Ammon's horn (tissue), 1 donor: Measurements from ENCODE around the gene LONP1.

Source experiments
- DNase-seq: peaks from one replicate; pipeline ENCODE4 v3.0.0-alpha.2; 2016; ENCODE audit warnings: low spot score

LONP1 gene

GRCh38 chr19:5679289-5680083, 40.5 kb downstream of the LONP1 start:
- DNase-seq: peak; percentile 17

DNA sequence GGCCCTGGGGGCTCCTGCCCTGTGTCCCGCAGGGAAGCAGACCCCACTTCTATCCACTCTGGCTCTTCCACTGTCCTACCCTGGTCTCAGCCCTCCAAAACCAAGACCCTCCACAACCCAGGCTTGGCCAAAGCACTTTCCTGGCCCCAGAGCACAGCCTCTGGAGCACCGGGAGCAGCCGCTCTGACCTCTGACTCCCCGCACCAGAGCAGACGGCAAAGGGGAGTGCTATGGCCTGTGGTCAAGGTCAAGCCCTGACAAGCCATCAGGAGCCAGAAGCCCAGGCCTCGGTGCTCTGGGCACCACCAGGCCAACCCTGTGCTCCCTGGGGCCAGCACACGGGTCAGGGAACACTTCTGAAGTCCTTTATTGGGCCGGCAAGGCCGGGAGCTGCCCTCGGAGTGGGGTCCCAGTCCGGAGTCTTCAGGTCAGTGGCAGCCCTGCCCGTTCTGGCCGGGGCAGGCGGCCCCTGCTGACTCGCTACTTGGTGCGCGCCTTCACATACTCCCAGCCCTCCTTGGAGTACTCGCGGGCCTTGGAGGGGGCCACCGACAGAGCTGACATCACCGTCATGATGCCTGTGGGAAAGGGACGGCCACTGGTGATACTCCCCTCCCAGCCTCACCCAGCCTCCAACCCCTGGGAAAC, 41.8 kb downstream of the LONP1 start:
- no peak for DNase-seq

- no peak for DNase-seq
Observed at GRCh38 chr19:5677580-5677979, 42.4 kb downstream of the LONP1 start.

DNA sequence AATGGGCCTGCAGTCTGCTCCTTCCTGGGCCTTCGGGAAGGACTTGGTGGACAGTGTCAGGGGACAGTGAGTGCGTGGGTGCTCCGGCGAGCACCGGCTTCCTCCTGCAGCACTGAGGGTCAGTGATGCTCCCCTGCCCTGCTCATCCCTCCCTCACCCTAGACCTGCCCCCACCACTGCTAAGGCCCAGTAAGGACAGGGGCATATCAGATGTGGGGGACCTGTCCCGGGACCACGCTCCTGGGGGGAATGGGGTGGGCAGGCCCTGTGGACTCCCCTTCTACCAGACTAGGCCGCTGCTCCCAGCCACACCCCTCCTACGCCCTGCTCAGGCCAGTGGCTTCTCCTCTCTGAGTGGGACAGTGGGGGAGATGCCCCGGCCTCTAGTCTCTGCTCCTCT, 42.8 kb downstream of the LONP1 start:
- no peak for DNase-seq

DNA sequence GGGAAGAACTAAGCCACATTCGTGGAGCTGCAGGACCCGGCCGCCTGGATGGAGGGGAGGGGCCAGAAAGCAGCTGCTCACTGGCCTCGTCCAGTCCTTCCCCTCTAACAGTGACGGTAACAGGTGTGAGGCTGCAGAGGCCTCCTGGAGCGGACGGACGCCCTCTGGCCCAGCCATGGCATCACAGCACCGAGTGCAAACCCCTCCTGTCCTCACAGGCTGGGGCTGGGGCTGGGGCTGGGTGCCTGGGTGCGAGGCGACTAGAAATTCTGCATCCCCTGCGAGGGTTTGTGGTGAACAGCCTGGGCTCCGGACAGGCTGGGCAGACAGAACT, 43.2 kb downstream of the LONP1 start:
- no peak for DNase-seq

DNA sequence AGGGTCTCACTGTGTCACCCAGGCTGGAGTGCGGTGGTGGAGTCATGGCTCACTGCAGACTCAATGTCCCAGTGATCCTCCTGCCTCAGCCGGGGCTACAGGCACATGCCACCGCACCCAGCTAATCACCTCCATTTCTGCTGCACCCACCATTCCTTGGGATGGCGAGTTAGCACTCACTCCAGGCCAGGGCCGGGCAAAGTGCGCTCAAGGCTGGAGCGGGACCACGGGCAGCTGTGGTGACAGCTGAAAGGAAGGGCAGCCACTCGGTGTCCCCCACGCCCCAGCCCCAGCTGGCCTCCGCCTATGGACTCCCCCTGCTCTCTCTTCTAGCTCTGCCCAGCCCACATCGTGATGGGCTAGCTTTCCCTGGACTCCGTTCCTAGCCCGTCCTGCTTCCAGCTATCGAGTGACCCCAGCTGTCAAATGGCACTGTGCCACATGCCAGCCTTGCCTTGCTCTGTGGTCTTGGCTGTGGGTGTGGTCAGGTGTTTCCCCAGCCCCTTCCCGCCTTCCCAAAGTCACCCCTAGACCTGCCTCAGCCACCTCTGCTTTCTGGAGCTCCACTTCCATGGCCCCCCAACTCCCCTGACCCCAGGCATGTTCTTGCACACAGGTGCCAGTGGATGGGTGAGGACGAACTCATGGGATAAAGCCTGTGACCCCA, 43.7 kb downstream of the LONP1 start:
- no peak for DNase-seq

DNA sequence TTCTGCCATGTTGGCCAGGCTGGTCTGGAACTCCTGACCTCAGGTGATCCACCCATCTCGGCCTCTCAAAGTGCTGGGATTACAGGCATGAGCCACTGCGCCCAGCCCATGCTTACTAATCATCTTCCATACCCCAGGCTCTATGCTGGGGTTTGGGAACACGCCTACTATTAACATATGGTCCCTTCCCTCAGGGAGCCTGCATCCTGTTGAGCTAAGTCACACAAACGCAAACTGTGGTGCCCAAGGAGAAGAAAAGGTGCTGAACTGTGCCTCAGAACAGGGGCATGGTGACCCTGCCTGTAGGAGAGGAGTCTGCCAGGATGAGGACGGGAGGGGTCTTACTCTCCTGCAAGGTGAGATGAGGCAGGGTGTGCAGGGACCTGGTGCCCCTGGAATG, 45.2 kb downstream of the LONP1 start:
- DNase-seq: no peak

DNA sequence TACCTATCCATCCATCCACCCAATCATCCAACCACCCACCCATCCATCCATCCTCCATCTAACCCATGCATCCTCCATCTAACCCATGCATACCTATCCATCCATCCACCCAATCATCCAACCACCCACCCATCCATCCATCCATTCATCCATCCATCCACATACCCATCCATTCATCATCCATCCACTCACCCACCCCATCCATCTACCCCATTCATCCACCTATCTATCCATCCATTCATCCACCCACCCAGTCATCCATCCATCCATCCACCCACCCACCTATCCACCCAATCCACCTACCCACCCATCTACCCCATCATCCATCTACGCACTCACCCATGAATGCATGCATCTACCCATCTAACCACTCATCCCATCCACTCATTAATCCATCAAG, 46.2 kb downstream of the LONP1 start:
- no peak for DNase-seq

GRCh38 chr19:5672708-5673459, 47.1 kb downstream of the LONP1 start:
- DNase-seq: no peak

GRCh38 chr19:5671600-5671999, 48.3 kb downstream of the LONP1 start:
- no peak for DNase-seq

DNA sequence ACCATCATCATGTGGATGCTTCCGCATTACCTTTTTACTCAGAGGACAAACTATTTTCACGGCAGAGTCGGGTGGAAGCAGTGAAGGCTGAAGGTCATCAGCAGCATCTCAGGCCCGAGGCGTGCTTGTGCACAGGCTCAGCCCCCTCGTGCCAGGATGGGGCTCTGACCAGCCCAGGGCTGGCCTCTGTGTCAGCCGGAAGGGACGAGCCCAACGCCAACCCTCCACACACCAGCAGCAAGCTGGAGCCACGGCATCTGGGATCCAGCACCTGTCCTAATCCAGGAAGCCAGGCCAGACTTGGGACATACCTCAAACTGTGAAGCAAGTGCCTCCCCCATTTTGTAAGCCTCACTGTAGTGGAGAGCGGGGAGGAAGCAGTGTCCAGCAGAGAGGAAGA, 50.7 kb downstream of the LONP1 start:
- no peak for DNase-seq

GRCh38 chr19:5667751-5668271, 52.1 kb downstream of the LONP1 start:
- no peak for DNase-seq

- DNase-seq: no peak
Observed at GRCh38 chr19:5666921-5667610, 52.9 kb downstream of the LONP1 start.

GRCh38 chr19:5665781-5666513, 54.0 kb downstream of the LONP1 start:
- no peak for DNase-seq

DNA sequence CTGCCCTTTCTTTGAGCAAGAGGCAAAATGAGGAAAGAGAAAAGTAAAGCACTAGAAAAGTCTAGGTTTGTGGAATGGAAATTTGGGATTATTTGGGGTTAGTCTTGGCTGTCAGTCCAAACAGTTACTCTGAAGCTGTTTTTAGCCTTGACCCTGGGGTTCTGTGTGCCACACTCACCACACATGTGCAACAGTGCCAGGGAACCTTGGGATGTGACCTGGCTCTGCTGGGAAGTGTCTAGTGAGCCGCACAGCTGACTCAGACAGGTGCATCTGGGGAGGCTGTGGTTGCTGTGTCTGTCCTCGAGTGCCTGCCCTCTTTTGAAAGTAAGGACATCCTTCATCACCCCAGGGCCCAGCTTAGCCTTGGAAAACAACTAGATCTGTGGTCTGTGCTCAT, 55.4 kb downstream of the LONP1 start:
- no peak for DNase-seq

DNA sequence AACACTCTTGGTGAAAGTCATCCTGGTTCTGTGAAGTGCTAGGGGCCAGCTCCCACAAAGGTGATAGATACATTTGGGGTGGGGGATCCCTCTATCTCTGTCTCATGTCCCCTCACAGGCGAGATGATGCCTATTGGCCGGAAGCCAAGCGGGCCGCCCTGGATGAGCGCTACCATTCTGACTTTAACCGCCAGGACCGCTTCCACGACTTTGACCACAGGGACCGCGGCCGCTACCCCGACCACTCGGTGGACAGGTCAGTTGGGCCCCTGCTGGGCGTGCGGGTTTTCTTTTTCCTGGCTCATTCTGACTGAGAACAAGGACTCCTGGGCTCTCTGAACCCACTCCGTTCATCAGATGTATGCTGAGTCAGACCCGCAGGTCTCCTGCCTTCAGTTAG, 56.0 kb downstream of the LONP1 start:
- no peak for DNase-seq

DNA sequence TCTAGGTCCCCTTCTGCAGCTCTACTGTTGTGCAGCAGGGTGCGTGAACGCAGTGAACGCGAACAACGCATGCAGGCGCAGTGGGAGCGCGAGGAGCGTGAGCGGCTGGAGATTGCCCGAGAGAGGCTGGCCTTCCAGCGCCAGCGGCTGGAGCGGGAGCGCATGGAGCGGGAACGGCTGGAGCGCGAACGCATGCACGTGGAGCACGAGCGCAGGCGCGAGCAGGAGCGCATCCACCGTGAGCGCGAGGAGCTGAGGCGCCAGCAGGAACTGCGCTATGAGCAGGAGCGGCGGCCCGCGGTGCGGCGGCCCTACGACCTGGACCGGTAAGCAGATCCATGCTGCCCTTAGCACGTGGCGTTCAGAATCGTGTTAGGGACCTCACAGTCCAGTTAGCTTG, 58.5 kb downstream of the LONP1 start:
- DNase-seq: no peak

DNA sequence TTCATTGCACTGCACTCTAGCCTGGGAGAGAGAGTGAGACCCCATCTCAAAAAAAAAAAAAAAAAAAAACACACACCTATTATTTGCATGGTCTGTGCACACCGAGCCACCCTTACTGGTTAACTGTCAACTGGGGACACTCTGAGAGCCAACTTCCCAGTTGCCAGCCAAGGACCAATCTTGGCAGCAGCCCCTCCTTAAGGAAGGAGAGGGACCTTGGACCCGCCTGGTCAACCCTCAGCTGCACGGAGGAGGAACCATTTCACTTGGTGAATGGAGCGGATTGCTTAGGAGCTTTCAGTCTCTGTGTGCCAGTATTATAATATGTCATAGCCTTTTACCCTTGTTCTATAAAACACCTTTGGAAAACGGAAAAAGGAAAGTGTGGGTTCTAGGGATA, 64.5 kb downstream of the LONP1 start:
- DNase-seq: no peak

GRCh38 chr19:5654931-5655330, 65.0 kb downstream of the LONP1 start:
- DNase-seq: no peak

GRCh38 chr19:5652261-5652660, 67.7 kb downstream of the LONP1 start:
- DNase-seq: no peak

- no peak for DNase-seq
Observed at GRCh38 chr19:5651361-5651760, 68.6 kb downstream of the LONP1 start.
